Smooth muscle cell (in vitro differentiated cells): ENCODE data around the gene SH3PXD2A. TPM values are rescaled to one million over a fixed set of nuclear protein-coding genes. Genes with fewer than 3 reads are reported as not detected.
A peak's percentile ranks its signal among the peaks of the same experiment; 100 is the strongest.

Experiments
- DNase-seq: peaks from one replicate; lab custom pipeline; 2025; ENCODE audit not compliant: unreplicated experiment; lab: John Stamatoyannopoulos, UW
- H2AFZ ChIP-seq: fragments of 200-600 bp; sonication (generic); 2 replicates; pipeline ENCODE4 v1.6.0; 2016; ENCODE audit warnings: antibody characterized with exemption, low read depth, mild to moderate bottlenecking
- H3F3A ChIP-seq: fragments of 200-600 bp; sonication (generic); 2 replicates; pipeline ENCODE4 v1.6.0; 2017; ENCODE audit warnings: antibody characterized with exemption, low read depth
- H3K27ac ChIP-seq: fragments of 200-600 bp; sonication (generic); 2 replicates; pipeline ENCODE4 v1.5.1; 2016; ENCODE audit warnings: low read depth, mild to moderate bottlenecking
- H3K27me3 ChIP-seq: fragments of 200-600 bp; sonication (generic); 2 replicates; pipeline ENCODE4 v1.6.1; 2016; ENCODE audit warnings: low read depth, mild to moderate bottlenecking
- H3K36me3 ChIP-seq: fragments of 200-600 bp; sonication (generic); 2 replicates; pipeline ENCODE4 v1.5.1; 2016; ENCODE audit warnings: low read depth
- H3K4me1 ChIP-seq: fragments of 200-600 bp; sonication (generic); 2 replicates; pipeline ENCODE4 v1.5.1; 2016; ENCODE audit warnings: low read depth
- H3K4me2 ChIP-seq: fragments of 200-600 bp; sonication (generic); 2 replicates; pipeline ENCODE4 v1.6.0; 2016; ENCODE audit warnings: mild to moderate bottlenecking
- H3K4me3 ChIP-seq: fragments of 200-600 bp; sonication (generic); 2 replicates; pipeline ENCODE4 v1.5.1; 2016; ENCODE audit warnings: mild to moderate bottlenecking
- H3K79me2 ChIP-seq: fragments of 200-600 bp; sonication (generic); 2 replicates; pipeline ENCODE4 v1.6.0; 2016; ENCODE audit warnings: low read depth, mild to moderate bottlenecking
- H3K9ac ChIP-seq: fragments of 200-600 bp; sonication (generic); 2 replicates; pipeline ENCODE4 v1.6.0; 2016; ENCODE audit warnings: low read depth
- H3K9me3 ChIP-seq: fragments of 200-600 bp; sonication (generic); replicated peaks from 2 replicates; pipeline ENCODE4 v1.5.1; 2016; ENCODE audit warnings: low read depth
- H4K20me1 ChIP-seq: fragments of 200-600 bp; sonication (generic); 2 replicates; pipeline ENCODE4 v1.6.0; 2016; ENCODE audit warnings: low read depth
- CTCF ChIP-seq: fragments of 200-600 bp; sonication (generic); IDR thresholded peaks from 2 replicates; pipeline ENCODE4 v1.5.1; 2017; ENCODE audit warnings: borderline replicate concordance, mild to moderate bottlenecking, antibody characterized with exemption; ENCODE audit not compliant: insufficient read depth, poor library complexity, severe bottlenecking
- WGBS: methylation state at CpG from one replicate; pipeline ENCODE4 v1.1.7; 2016; ENCODE audit warnings: low lambda C conversion rate; 5-methylcytosine and 5-hydroxymethylcytosine counted together
- polyA plus RNA-seq: library from polyadenylated mRNA; unstranded; fragments of >200 nt; fragmentation: Nextera tagmentation; extraction: Ambion mirVana; gene quantifications from 2 replicates; pipeline ENCODE4 v1.2.1, GENCODE V29; 2016
- total RNA-seq: library from RNA; depleted of rRNA; stranded (reverse); fragments of >200 nt; gene quantifications from 2 replicates; pipeline ENCODE4 v1.2.3, GENCODE V29; 2014

Gene SH3PXD2A
- total and polyA plus RNA-seq, 2 experiments from 2014 or later: 30.1 to 37.9 TPM

- Histone ChIP-seq H3K79me2 (peaks cover 18% of the 10 kb centered on the region), H3K27me3 (no peaks in the 10 kb centered on the region), H3K9me3 (no peaks in the 10 kb centered on the region), H3K4me1 (peaks cover 8% of the 10 kb centered on the region), H3F3A (peaks cover 9% of the 10 kb centered on the region), H3K4me2 (no peak overlapping the region), H3K4me3 (no peak overlapping the region), H2AFZ (no peak overlapping the region), H3K9ac (no peak overlapping the region), H3K36me3 (no peaks in the 10 kb centered on the region), H4K20me1 (peaks cover 7% of the 10 kb centered on the region), H3K27ac (no peak overlapping the region)
- DNase-seq: no peak
- no peak for TF ChIP-seq CTCF
- WGBS: 85% methylated on average over 5 of the region's 5 CpGs
Measured at GRCh38 chr10:103858360-103858759, 3.0 kb upstream of the SH3PXD2A start.

- Histone ChIP-seq H3K27ac (peak overlapping the region; percentile 15), H3K4me1 (peaks cover 16% of the 10 kb centered on the region)
- 91% methylated on average over 5 of the region's 5 CpGs for WGBS
Measured at GRCh38 chr10:103856797-103857170, 1.4 kb upstream of the SH3PXD2A start.

GRCh38 chr10:103855852-103856796, 748 bp upstream of the SH3PXD2A start:
- 18% methylated on average over 26 of the region's 34 CpGs for WGBS
- Histone ChIP-seq H2AFZ (peak overlapping the region; percentile 42), H3K36me3 (no peaks in the 10 kb centered on the region), H4K20me1 (peaks cover 30% of the 10 kb centered on the region), H3K9me3 (no peaks in the 10 kb centered on the region), H3F3A (peaks cover 23% of the 10 kb centered on the region), H3K4me3 (peak overlapping the region; percentile 75), H3K4me2 (peak overlapping the region; percentile 95), H3K79me2 (peaks cover 38% of the 10 kb centered on the region), H3K27me3 (no peaks in the 10 kb centered on the region), H3K4me1 (peaks cover 16% of the 10 kb centered on the region), H3K9ac (no peak overlapping the region), H3K27ac (peak overlapping the region; percentile 15)
- no peak for TF ChIP-seq CTCF
- no peak for DNase-seq

More at GRCh38 chr10:103856797-103857170, 1.4 kb upstream of the SH3PXD2A start:
- H3K4me3 ChIP-seq: no peak overlapping the region
- no peak overlapping the region for H3K9ac ChIP-seq
- H3K36me3 ChIP-seq: no peaks in the 10 kb centered on the region
- peaks cover 32% of the 10 kb centered on the region for H3K79me2 ChIP-seq
- TF ChIP-seq CTCF: no peak
- no peaks in the 10 kb centered on the region for H3K27me3 ChIP-seq
- no peak overlapping the region for H3K4me2 ChIP-seq
- no peak overlapping the region for H2AFZ ChIP-seq
- peaks cover 23% of the 10 kb centered on the region for H4K20me1 ChIP-seq
- H3K9me3 ChIP-seq: no peaks in the 10 kb centered on the region
- H3F3A ChIP-seq: peaks cover 18% of the 10 kb centered on the region
- no peak for DNase-seq
